SK-N-SH treated with all-trans-retinoic acid at 6 μM for 48 hours (cell line): ENCODE data around the gene CATSPERZ.

Experiments used
- ARNTL ChIP-seq: fragments of 450-650 bp; formaldehyde crosslinking; IDR thresholded peaks from 2 replicates; pipeline ENCODE4 v1.5.0; 2020; ENCODE audit warnings: low read depth, mild to moderate bottlenecking, moderate library complexity, borderline replicate concordance
- CSDC2 ChIP-seq: fragments of 250-450 bp; sonication (Bioruptor Pico); IDR thresholded peaks from 2 replicates; pipeline ENCODE4 v1.5.0; 2020; ENCODE audit warnings: mild to moderate bottlenecking, moderate library complexity
- ESRRG ChIP-seq: fragments of 250-450 bp; sonication (Bioruptor Pico); IDR thresholded peaks from 2 replicates; pipeline ENCODE4 v1.6.1; 2021; ENCODE audit warnings: mild to moderate bottlenecking
- RARB ChIP-seq: fragments of 250-450 bp; sonication (Bioruptor Pico); IDR thresholded peaks from 2 replicates; pipeline ENCODE4 v1.8.0; 2021; ENCODE audit warnings: mild to moderate bottlenecking, moderate library complexity
- SNAI2 ChIP-seq: fragments of 250-450 bp; sonication (Bioruptor Pico); IDR thresholded peaks from 2 replicates; pipeline ENCODE4 v1.5.0; 2020; ENCODE audit warnings: mild to moderate bottlenecking, moderate library complexity
- ZFP3 ChIP-seq: fragments of 250-450 bp; sonication (Bioruptor Pico); IDR thresholded peaks from 2 replicates; pipeline ENCODE4 v1.5.0; 2020; ENCODE audit warnings: mild to moderate bottlenecking, moderate library complexity
- ZFP30 ChIP-seq: fragments of 450-650 bp; formaldehyde crosslinking; IDR thresholded peaks from 2 replicates; pipeline ENCODE4 v1.5.0; 2022; ENCODE audit warnings: mild to moderate bottlenecking, moderate library complexity
- ZNF565 ChIP-seq: fragments of 450-650 bp; formaldehyde crosslinking; conservative IDR thresholded peaks from 2 replicates; pipeline ENCODE4 v1.5.0; 2020; ENCODE audit warnings: low read depth, mild to moderate bottlenecking, moderate library complexity
- TF ChIP-seq, protein P1 (sequence below): fragments of 250-450 bp; sonication (Bioruptor Pico); IDR thresholded peaks from 2 replicates; pipeline ENCODE4 v1.5.0; 2020; ENCODE audit warnings: mild to moderate bottlenecking, moderate library complexity
- TF ChIP-seq, protein P2 (sequence below): fragments of 250-450 bp; sonication (Bioruptor Pico); IDR thresholded peaks from 2 replicates; pipeline ENCODE4 v1.5.1; 2020; ENCODE audit warnings: low read depth, mild to moderate bottlenecking, moderate library complexity

DNA sequence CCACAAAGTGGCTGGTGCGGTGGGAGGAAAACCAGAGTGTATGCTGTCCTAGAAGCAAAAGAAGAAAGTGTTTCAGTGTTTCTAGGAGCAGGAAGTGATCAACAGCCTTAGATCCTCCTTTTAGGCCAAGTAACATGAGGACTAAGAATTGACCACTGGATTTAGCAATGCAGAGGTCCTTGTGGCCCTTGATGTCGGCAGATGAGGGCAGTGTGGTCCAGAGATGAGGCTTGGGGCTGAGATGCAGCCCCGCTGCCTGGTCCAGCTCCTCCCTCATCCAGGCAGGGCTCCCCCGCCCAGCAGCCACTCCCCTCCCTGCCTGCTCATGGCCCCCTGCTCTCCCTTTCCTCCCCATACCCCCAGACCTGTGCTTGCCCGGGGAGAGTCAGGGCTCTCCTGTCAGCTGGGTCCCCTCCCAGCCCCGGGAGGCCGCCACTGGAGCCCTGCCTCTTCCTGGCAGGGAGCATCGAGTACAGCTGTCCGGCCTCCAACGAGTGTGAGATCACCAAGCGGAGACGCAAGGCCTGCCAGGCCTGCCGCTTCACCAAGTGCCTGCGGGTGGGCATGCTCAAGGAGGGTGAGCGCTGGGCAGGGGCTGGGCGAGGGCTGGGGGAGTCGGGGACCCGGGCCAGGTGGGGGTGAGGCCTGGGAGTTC is 13.5 kb downstream of the CATSPERZ start:
- no peak for TF ChIP-seq SNAI2 (CRISPR knock-in tag)
- TF ChIP-seq, protein P1, sequence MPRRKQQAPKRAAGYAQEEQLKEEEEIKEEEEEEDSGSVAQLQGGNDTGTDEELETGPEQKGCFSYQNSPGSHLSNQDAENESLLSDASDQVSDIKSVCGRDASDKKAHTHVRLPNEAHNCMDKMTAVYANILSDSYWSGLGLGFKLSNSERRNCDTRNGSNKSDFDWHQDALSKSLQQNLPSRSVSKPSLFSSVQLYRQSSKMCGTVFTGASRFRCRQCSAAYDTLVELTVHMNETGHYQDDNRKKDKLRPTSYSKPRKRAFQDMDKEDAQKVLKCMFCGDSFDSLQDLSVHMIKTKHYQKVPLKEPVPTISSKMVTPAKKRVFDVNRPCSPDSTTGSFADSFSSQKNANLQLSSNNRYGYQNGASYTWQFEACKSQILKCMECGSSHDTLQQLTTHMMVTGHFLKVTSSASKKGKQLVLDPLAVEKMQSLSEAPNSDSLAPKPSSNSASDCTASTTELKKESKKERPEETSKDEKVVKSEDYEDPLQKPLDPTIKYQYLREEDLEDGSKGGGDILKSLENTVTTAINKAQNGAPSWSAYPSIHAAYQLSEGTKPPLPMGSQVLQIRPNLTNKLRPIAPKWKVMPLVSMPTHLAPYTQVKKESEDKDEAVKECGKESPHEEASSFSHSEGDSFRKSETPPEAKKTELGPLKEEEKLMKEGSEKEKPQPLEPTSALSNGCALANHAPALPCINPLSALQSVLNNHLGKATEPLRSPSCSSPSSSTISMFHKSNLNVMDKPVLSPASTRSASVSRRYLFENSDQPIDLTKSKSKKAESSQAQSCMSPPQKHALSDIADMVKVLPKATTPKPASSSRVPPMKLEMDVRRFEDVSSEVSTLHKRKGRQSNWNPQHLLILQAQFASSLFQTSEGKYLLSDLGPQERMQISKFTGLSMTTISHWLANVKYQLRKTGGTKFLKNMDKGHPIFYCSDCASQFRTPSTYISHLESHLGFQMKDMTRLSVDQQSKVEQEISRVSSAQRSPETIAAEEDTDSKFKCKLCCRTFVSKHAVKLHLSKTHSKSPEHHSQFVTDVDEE, result no peak
- no peak for TF ChIP-seq ARNTL (CRISPR knock-in tag)
- no peak for TF ChIP-seq ZFP30 (CRISPR knock-in tag)
- TF ChIP-seq ZNF565 (CRISPR knock-in tag), result no peak
- TF ChIP-seq, protein P2, sequence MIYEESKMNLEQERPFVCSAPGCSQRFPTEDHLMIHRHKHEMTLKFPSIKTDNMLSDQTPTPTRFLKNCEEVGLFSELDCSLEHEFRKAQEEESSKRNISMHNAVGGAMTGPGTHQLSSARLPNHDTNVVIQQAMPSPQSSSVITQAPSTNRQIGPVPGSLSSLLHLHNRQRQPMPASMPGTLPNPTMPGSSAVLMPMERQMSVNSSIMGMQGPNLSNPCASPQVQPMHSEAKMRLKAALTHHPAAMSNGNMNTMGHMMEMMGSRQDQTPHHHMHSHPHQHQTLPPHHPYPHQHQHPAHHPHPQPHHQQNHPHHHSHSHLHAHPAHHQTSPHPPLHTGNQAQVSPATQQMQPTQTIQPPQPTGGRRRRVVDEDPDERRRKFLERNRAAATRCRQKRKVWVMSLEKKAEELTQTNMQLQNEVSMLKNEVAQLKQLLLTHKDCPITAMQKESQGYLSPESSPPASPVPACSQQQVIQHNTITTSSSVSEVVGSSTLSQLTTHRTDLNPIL (CRISPR knock-in tag), result no peak
- no peak for TF ChIP-seq CSDC2 (CRISPR knock-in tag)
- TF ChIP-seq ESRRG (CRISPR knock-in tag), result no peak
- TF ChIP-seq RARB, result no peak
- no peak for TF ChIP-seq ZFP3
